Ectodermal cell (in vitro differentiated cells): Measurements from ENCODE around the gene TRPV5.

Experiments used
- H3K27ac ChIP-seq: 2 replicates; pipeline ENCODE4 v1.7.0; 2013; ENCODE audit warnings: mild to moderate bottlenecking, low read depth, low read length; ENCODE audit not compliant: insufficient read depth, poor library complexity, severe bottlenecking
- H3K27me3 ChIP-seq: 2 replicates; pipeline ENCODE4 v1.7.0; 2013; ENCODE audit warnings: mild to moderate bottlenecking, low read length; ENCODE audit not compliant: insufficient read depth, control insufficient read depth, poor library complexity, severe bottlenecking
- H3K36me3 ChIP-seq: one replicate; pipeline ENCODE4 v1.7.0; 2013; ENCODE audit warnings: low read length; ENCODE audit not compliant: control insufficient read depth, insufficient read depth
- H3K4me1 ChIP-seq: one replicate; pipeline ENCODE4 v1.7.0; 2013; ENCODE audit warnings: low read length; ENCODE audit not compliant: control insufficient read depth, insufficient read depth
- H3K4me3 ChIP-seq: 2 replicates; pipeline ENCODE4 v1.7.0; 2013; ENCODE audit warnings: low read depth, low read length, control low read depth; ENCODE audit not compliant: insufficient read depth
- H3K9me3 ChIP-seq: 2 replicates; pipeline ENCODE4 v1.7.0; 2013; ENCODE audit warnings: mild to moderate bottlenecking, low read length, moderate library complexity; ENCODE audit not compliant: control insufficient read depth
- WGBS, 2 experiments: methylation state at CpG; one replicate each; pipeline ENCODE4 v1.1.7; 2013; ENCODE audit warnings: missing lambda C conversion rate in 2 of 2; 5-methylcytosine and 5-hydroxymethylcytosine counted together

TRPV5 gene

GRCh38 chr7:142872106-142872675 lies 61.4 kb downstream of the TRPV5 start:
- Histone ChIP-seq H3K4me3 (no peak overlapping the region), H3K4me1 (no peaks in the 10 kb centered on the region), H3K27ac (no peak overlapping the region), H3K9me3 (no peaks in the 10 kb centered on the region), H3K36me3 (no peaks in the 10 kb centered on the region), H3K27me3 (no peaks in the 10 kb centered on the region)
- WGBS, 2 experiments = 94 to 95% methylated on average over 15 of the region's 15 CpGs

GRCh38 chr7:142871260-142872105 lies 62.1 kb downstream of the TRPV5 start:
- H3K9me3 ChIP-seq = no peaks in the 10 kb centered on the region
- no peaks in the 10 kb centered on the region for H3K27me3 ChIP-seq
- H3K27ac ChIP-seq = no peak overlapping the region
- no peak overlapping the region for H3K4me3 ChIP-seq
- H3K4me1 ChIP-seq = no peaks in the 10 kb centered on the region
- no peaks in the 10 kb centered on the region for H3K36me3 ChIP-seq
- 93 to 94% methylated on average over 23 of the region's 23 CpGs for WGBS, 2 experiments

GRCh38 chr7:142870566-142871259 lies 62.8 kb downstream of the TRPV5 start:
- H3K27me3 ChIP-seq = no peaks in the 10 kb centered on the region
- WGBS, 2 experiments = 85 to 87% methylated on average over 14 of the region's 14 CpGs

GRCh38 chr7:142870147-142870559 lies 63.4 kb downstream of the TRPV5 start:
- no peaks in the 10 kb centered on the region for H3K27me3 ChIP-seq
- no peaks in the 10 kb centered on the region for H3K36me3 ChIP-seq
- no peak overlapping the region for H3K27ac ChIP-seq
- H3K4me3 ChIP-seq = no peak overlapping the region
- WGBS, 2 experiments = 83 to 84% methylated on average over 8 of the region's 8 CpGs
- no peaks in the 10 kb centered on the region for H3K4me1 ChIP-seq
- H3K9me3 ChIP-seq = no peaks in the 10 kb centered on the region

More at GRCh38 chr7:142870566-142871259, 62.8 kb downstream of the TRPV5 start:
- Histone ChIP-seq H3K36me3 (no peaks in the 10 kb centered on the region), H3K9me3 (no peaks in the 10 kb centered on the region), H3K4me3 (no peak overlapping the region), H3K27ac (no peak overlapping the region), H3K4me1 (no peaks in the 10 kb centered on the region)

GRCh38 chr7:142869434-142869833 lies 64.1 kb downstream of the TRPV5 start:
- Histone ChIP-seq H3K4me1 (no peaks in the 10 kb centered on the region), H3K36me3 (no peaks in the 10 kb centered on the region), H3K9me3 (no peaks in the 10 kb centered on the region), H3K4me3 (no peak overlapping the region), H3K27ac (no peak overlapping the region), H3K27me3 (no peaks in the 10 kb centered on the region)
- WGBS, 2 experiments = 94% methylated on average over 1 to 2 of the region's 2 CpGs

- no peaks in the 10 kb centered on the region for H3K4me1 ChIP-seq
- 90 to 94% methylated on average over 11 of the region's 11 CpGs for WGBS, 2 experiments
- H3K27me3 ChIP-seq = no peaks in the 10 kb centered on the region
- no peaks in the 10 kb centered on the region for H3K9me3 ChIP-seq
- H3K27ac ChIP-seq = no peak overlapping the region
- no peaks in the 10 kb centered on the region for H3K36me3 ChIP-seq
- no peak overlapping the region for H3K4me3 ChIP-seq
Observed at GRCh38 chr7:142868986-142869415, 64.5 kb downstream of the TRPV5 start.

- no peaks in the 10 kb centered on the region for H3K27me3 ChIP-seq
- H3K4me1 ChIP-seq = no peaks in the 10 kb centered on the region
- no peaks in the 10 kb centered on the region for H3K36me3 ChIP-seq
- H3K27ac ChIP-seq = no peak overlapping the region
- no peak overlapping the region for H3K4me3 ChIP-seq
- WGBS, 2 experiments = 92 to 93% methylated on average over 30 of the region's 31 CpGs
- H3K9me3 ChIP-seq = no peaks in the 10 kb centered on the region
Observed at GRCh38 chr7:142868188-142868985, 65.2 kb downstream of the TRPV5 start.

- Histone ChIP-seq H3K27me3 (no peaks in the 10 kb centered on the region), H3K9me3 (no peaks in the 10 kb centered on the region), H3K4me3 (no peak overlapping the region), H3K27ac (no peak overlapping the region), H3K36me3 (no peaks in the 10 kb centered on the region), H3K4me1 (peaks cover under 1% of the 10 kb centered on the region)
- WGBS, 2 experiments = 89 to 90% methylated on average over 18 of the region's 18 CpGs
Observed at GRCh38 chr7:142867398-142868187, 66.0 kb downstream of the TRPV5 start.

- Histone ChIP-seq H3K27me3 (no peaks in the 10 kb centered on the region), H3K27ac (no peak overlapping the region), H3K9me3 (no peaks in the 10 kb centered on the region), H3K36me3 (no peaks in the 10 kb centered on the region), H3K4me3 (no peak overlapping the region), H3K4me1 (peaks cover 4% of the 10 kb centered on the region)
- WGBS, 2 experiments = 84 to 86% methylated on average over 4 of the region's 4 CpGs
Observed at GRCh38 chr7:142867097-142867378, 66.5 kb downstream of the TRPV5 start.
